CD4-positive, alpha-beta memory T cell (primary cell): ENCODE measurements around the gene ARID5B. TPM values are rescaled to one million over a fixed set of nuclear protein-coding genes. Genes with fewer than 3 reads are reported as not detected.
"Not testable (repeated sequence)": the region's sequence is repeated elsewhere in the genome, so short reads cannot be mapped to it uniquely, and the experiment has no call there.

Experiments
- CTCF ChIA-PET: fragments of 350-600 bp; sonication (Branson Sonifier 250); formaldehyde crosslinking; loops from one replicate; lab custom pipeline; 2021; ENCODE audit warnings: inconsistent platforms; ENCODE audit not compliant: partially characterized antibody; lab: Charles Lee
- POLR2A ChIA-PET: fragments of 350-600 bp; sonication (Branson Sonifier 250); formaldehyde crosslinking; loops from one replicate; lab custom pipeline; 2021; ENCODE audit not compliant: partially characterized antibody; lab: Charles Lee
- DNase-seq, 5 donors: peaks; one replicate each; pipeline versions ENCODE4 v3.0.0 to v3.0.0-alpha.2; 2020 to 2022; ENCODE audit warnings: mixed read lengths in 1 of 5
- H3K27ac ChIP-seq: one replicate; pipeline ENCODE4 v1.7.0; 2013; ENCODE audit warnings: low read depth, low read length
- H3K27me3 ChIP-seq: 2 replicates; pipeline ENCODE4 v1.7.0; 2013; ENCODE audit warnings: mild to moderate bottlenecking, low read length, moderate library complexity; ENCODE audit not compliant: insufficient read depth
- H3K36me3 ChIP-seq: 2 replicates; pipeline ENCODE4 v1.7.0; 2013; ENCODE audit warnings: mild to moderate bottlenecking, low read length, moderate library complexity; ENCODE audit not compliant: insufficient read depth
- H3K4me1 ChIP-seq: 2 replicates; pipeline ENCODE4 v1.7.0; 2013; ENCODE audit warnings: mild to moderate bottlenecking, low read length, moderate library complexity; ENCODE audit not compliant: insufficient read depth
- H3K4me3 ChIP-seq, 2 donors: one replicate each; pipeline ENCODE4 v1.7.0; 2013; ENCODE audit warnings: low read length in 2 of 2, mild to moderate bottlenecking in 1 of 2
- H3K9me3 ChIP-seq, 2 donors: one replicate each; pipeline ENCODE4 v1.7.0; 2013; ENCODE audit warnings: low read length in 2 of 2, control low read depth in 1 of 2; ENCODE audit not compliant: control insufficient read depth in 1 of 2
- H3K27ac Mint-ChIP-seq, 7 donors: one replicate each; pipeline ENCODE4 v1.8.0; 2020 to 2021; ENCODE audit warnings: mixed read lengths in 7 of 7, mild to moderate bottlenecking in 6 of 7, inconsistent platforms in 3 of 7, moderate library complexity in 3 of 7
- H3K27me3 Mint-ChIP-seq, 2 donors: one replicate each; pipeline ENCODE4 v1.8.0; 2020 to 2021; ENCODE audit warnings: mixed read lengths in 2 of 2
- H3K36me3 Mint-ChIP-seq, 2 donors: one replicate each; pipeline ENCODE4 v1.8.0; 2020 to 2021; ENCODE audit warnings: mixed read lengths in 2 of 2, inconsistent platforms in 1 of 2, mild to moderate bottlenecking in 1 of 2
- H3K4me1 Mint-ChIP-seq, 4 donors: one replicate each; pipeline ENCODE4 v1.8.0; 2020 to 2021; ENCODE audit warnings: mixed read lengths in 4 of 4, mild to moderate bottlenecking in 1 of 4
- H3K4me3 Mint-ChIP-seq, 8 donors: one replicate each; pipeline ENCODE4 v1.8.0; 2020 to 2021; ENCODE audit warnings: mixed read lengths in 8 of 8, mild to moderate bottlenecking in 7 of 8, moderate library complexity in 6 of 8, inconsistent platforms in 3 of 8
- H3K9me3 Mint-ChIP-seq, 8 donors: one replicate each; pipeline ENCODE4 v1.8.0; 2020 to 2021; ENCODE audit warnings: mixed read lengths in 8 of 8, mild to moderate bottlenecking in 5 of 8, inconsistent platforms in 3 of 8, moderate library complexity in 1 of 8
- intact Hi-C: fragments of 100-400 bp; cut with micrococcal nuclease; formaldehyde crosslinking; loops from one replicate; pipeline ENCODE4 v1.15.1; 2023
- polyA plus RNA-seq, 2 donors: library from polyadenylated mRNA; unstranded; fragments of 300-500 nt; fragmentation: Illumina TruSeq; gene quantifications; one replicate each; pipeline ENCODE4 v1.2.3, GENCODE V29; 2021
- total RNA-seq, 2 experiments: library from RNA; stranded (reverse); gene quantifications; one replicate each; pipeline ENCODE4 v1.2.3, GENCODE V29; 2021

ARID5B gene
- total and polyA plus RNA-seq, 4 experiments from 2014 or later: 30.9 to 49.6 (median 41.9) TPM

DNA sequence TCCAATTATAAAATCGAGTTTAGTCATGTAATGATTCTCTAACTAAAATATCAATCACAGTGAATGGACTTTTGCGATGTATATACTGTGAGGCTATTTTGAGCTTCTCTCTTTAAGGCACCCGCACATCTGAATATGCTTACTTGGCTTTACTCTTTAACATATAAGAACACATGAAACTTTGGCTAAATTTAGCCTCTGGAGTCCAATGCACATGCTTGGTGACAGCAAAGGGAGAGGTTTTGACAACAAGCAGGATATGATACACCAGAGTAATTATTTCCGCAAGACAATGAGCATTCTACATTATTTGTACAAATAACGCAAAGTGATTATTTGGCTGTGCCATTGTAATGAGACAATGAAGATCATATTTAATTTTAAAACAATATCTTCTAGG lies 72.4 kb downstream of the ARID5B start:
- intact Hi-C loops: no loop called here
- ChIA-PET POLR2A (interaction anchor here (0.9 to 3.1 kb wide), 3 partner anchors 12 to 71 kb away, joined by 3 to 11 read pairs (median 3); no protein-coding TSS in a partner anchor), CTCF (interaction anchor here (1.4 kb wide), 1 partner anchor 65 kb away, joined by 3 read pairs; no protein-coding TSS in a partner anchor)
- H3K4me1 Mint-ChIP-seq: peaks cover 14 to 34% (median 28%) of the 10 kb centered on the region in 4 donors
- no peaks in the 10 kb centered on the region for H3K27me3 Mint-ChIP-seq
- no peaks in the 10 kb centered on the region for H3K36me3 ChIP-seq
- H3K9me3 Mint-ChIP-seq: peaks cover 0 to 9% (median 2%) of the 10 kb centered on the region in 8 donors
- peaks cover 35 to 43% of the 10 kb centered on the region in 2 donors for H3K36me3 Mint-ChIP-seq
- H3K4me3 Mint-ChIP-seq: no peak overlapping the region
- H3K4me1 ChIP-seq: peaks cover 10% of the 10 kb centered on the region
- DNase-seq: no peak
- H3K27ac Mint-ChIP-seq: peak overlapping the region in 1 of 7 donors; percentile 72
- H3K27ac ChIP-seq: no peak overlapping the region
- H3K27me3 ChIP-seq: no peaks in the 10 kb centered on the region
- no peak overlapping the region for H3K4me3 ChIP-seq
- H3K9me3 ChIP-seq: no peaks in the 10 kb centered on the region

DNA sequence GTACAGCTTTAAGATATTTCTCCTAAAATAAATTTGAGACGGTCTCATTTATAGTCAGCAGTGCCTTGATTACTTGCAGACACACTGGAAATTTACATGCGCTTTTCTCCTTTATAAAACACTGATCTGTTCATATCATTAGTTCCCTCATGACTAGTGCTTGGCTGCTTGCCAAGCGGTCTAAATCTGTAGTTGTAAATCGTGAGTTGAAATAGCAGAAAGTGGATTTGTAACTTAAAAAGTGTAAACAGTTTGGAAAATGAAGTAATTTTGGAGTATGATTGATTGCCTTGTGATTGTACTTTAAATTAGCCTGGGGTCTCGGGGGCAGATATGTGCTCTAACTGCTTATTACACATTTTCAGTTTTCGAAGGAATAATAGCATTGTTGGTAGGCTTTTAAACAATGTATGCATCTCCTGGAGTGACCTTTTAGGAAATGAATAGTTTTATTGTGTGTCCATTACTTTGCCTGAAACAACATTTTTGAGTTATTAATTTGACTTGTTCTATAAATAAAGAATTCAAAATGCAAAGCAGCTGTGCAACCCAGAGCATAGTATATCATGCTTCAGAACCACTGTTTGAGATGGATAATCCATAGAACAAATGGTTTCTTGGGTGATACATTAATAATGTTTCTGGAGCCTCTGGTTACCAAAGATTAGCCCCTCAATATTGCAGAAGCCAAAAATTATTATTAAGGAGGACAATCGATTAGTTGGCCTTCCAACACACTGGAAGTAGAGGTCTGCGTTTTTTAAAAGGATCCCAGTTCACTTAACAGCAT lies 73.3 kb downstream of the ARID5B start:
- Mint-ChIP-seq H3K36me3 (peaks cover 28 to 36% of the 10 kb centered on the region in 2 donors), H3K9me3 (peaks cover 0 to 9% (median 2%) of the 10 kb centered on the region in 8 donors), H3K27ac (peak overlapping the region in 1 of 7 donors; percentile 62), H3K4me1 (peaks cover 13 to 29% (median 24%) of the 10 kb centered on the region in 4 donors), H3K4me3 (no peak overlapping the region), H3K27me3 (no peaks in the 10 kb centered on the region)
- CTCF ChIA-PET: interaction anchor here (1.4 to 1.5 kb wide), 2 partner anchors 18 to 64 kb away, joined by 3 to 4 read pairs; no protein-coding TSS in a partner anchor
- POLR2A ChIA-PET: interaction anchor here (0.8 to 3.1 kb wide), 4 partner anchors 13 to 71 kb away, joined by 3 to 11 read pairs (median 6); no protein-coding TSS in a partner anchor
- Histone ChIP-seq H3K27me3 (no peaks in the 10 kb centered on the region), H3K4me1 (peaks cover 10% of the 10 kb centered on the region), H3K4me3 (no peak overlapping the region), H3K27ac (no peak overlapping the region), H3K36me3 (no peaks in the 10 kb centered on the region), H3K9me3 (no peaks in the 10 kb centered on the region)
- intact Hi-C loops: no loop called here
- DNase-seq: no peak

DNA sequence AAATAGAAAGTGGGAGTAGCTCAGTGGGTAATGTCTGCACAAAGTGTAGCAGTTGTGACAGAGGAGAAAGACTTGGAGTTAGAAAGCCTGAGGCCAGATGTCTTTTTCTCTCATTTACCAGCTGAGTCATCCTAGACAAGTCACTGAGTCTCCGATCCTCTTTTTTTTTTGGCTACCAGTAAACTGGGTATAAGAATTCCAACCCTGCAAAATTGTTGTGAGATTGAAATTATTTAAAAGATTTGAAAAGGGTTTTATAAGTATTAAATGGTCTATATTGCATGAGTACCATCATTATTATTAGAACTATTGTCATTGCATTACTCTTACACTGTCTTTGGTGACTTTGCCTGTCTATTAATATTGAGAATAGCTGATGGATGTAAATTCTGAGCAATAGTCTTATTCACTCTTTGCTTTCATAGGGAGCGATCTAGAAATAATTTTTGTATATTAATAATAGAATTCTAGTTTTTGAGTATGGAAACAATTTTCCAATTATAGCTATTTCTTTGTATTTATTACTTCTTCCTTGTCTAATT lies 74.0 kb downstream of the ARID5B start:
- POLR2A ChIA-PET: interaction anchor here (0.9 to 3.1 kb wide), 5 partner anchors 14 to 223 kb away, joined by 3 to 11 read pairs (median 5); no protein-coding TSS in a partner anchor
- H3K4me1 Mint-ChIP-seq: peaks cover 9 to 26% (median 22%) of the 10 kb centered on the region in 4 donors
- H3K36me3 Mint-ChIP-seq: peaks cover 29 to 35% of the 10 kb centered on the region in 2 donors

DNA sequence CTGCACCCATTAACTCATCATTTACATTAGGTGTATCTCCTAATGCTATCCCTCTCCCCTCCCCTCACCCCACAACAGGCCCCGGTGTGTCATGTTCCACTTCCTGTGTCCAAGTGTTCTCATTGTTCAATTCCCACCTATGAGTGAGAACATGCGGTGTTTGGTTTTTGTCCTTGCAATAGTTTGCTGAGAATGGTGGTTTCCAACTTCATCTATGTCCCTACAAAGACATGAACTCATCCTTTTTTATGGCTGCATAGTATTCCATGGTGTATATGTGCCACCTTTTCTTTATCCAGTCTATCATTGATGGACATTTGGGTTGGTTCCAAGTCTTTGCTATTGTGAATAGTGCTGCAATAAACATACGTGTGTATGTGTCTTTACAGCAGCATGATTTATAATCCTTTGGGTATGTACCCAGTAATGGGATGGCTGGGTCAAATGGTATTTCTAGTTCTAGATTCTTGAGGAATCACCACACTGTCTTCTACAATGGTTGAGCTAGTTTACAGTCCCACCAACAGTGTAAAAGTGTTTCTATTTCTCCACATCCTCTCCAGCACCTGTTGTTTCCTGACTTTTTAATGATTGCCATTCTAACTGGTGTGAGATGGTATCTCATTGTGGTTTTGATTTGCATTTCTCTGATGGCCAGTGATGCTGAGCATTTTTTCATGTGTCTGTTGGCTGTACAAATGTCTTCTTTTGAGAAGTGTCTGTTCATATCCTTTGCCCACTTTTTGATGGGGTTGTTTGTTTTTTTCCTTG lies 75.6 kb downstream of the ARID5B start:
- Mint-ChIP-seq H3K36me3 (peaks cover 31 to 37% of the 10 kb centered on the region in 2 donors), H3K27ac (peak overlapping the region in 2 of 7 donors; percentile 46 to 47), H3K4me1 (peaks cover 5 to 30% (median 23%) of the 10 kb centered on the region in 4 donors)
- H3K9me3 Mint-ChIP-seq, H3K27me3 ChIP-seq, H3K4me3 ChIP-seq, H3K9me3 ChIP-seq, H3K4me1 ChIP-seq, H3K27ac ChIP-seq, H3K4me3 Mint-ChIP-seq, H3K36me3 ChIP-seq, DNase-seq, POLR2A ChIA-PET, CTCF ChIA-PET, H3K27me3 Mint-ChIP-seq, intact Hi-C loops: not testable (repeated sequence)

More for the DNA sequence above, 74.0 kb downstream of the ARID5B start:
- H3K36me3 ChIP-seq: no peaks in the 10 kb centered on the region
- H3K9me3 ChIP-seq: no peaks in the 10 kb centered on the region
- no peak overlapping the region for H3K27ac ChIP-seq
- no peak overlapping the region for H3K27ac Mint-ChIP-seq
- CTCF ChIA-PET: interaction anchor here (0.9 to 1.5 kb wide), 3 partner anchors 12 to 64 kb away, joined by 3 to 4 read pairs (median 3); no protein-coding TSS in a partner anchor
- H3K4me1 ChIP-seq: peaks cover 6% of the 10 kb centered on the region
- H3K9me3 Mint-ChIP-seq: peaks cover 0 to 9% (median 2%) of the 10 kb centered on the region in 8 donors
- no peak for DNase-seq
- no peak overlapping the region for H3K4me3 ChIP-seq
- H3K4me3 Mint-ChIP-seq: no peak overlapping the region
- intact Hi-C loops: no loop called here
- no peaks in the 10 kb centered on the region for H3K27me3 ChIP-seq
- no peaks in the 10 kb centered on the region for H3K27me3 Mint-ChIP-seq

DNA sequence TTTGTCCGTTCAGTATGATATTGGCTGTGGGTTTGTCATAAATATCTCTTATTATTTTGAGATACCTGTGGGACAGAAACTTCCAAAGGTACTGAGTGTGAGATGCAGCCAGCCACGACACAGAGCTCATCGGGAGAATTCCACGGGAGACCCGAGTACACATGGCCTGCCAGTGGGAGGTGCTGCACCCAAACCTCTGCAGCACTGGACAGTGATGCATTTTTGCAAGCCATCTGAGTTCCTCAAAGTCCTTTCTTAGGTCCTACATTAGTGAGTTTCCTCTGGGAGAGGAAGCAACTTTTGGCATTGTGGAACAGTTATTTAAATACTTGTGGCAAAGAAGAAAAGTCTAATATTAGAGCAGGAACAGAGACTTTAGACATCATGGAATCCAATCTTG lies 77.5 kb downstream of the ARID5B start:
- peaks cover 0 to 9% (median 2%) of the 10 kb centered on the region in 8 donors for H3K9me3 Mint-ChIP-seq
- Histone ChIP-seq H3K9me3 (no peaks in the 10 kb centered on the region), H3K36me3 (no peaks in the 10 kb centered on the region), H3K27me3 (no peaks in the 10 kb centered on the region), H3K4me1 (peaks cover 5% of the 10 kb centered on the region), H3K4me3 (no peak overlapping the region), H3K27ac (no peak overlapping the region)
- H3K36me3 Mint-ChIP-seq: peaks cover 28 to 40% of the 10 kb centered on the region in 2 donors
- H3K4me3 Mint-ChIP-seq: no peak overlapping the region
- H3K4me1 Mint-ChIP-seq: peaks cover 11 to 28% (median 20%) of the 10 kb centered on the region in 4 donors
- H3K27me3 Mint-ChIP-seq: no peaks in the 10 kb centered on the region
- intact Hi-C loops: no loop called here
- ChIA-PET CTCF (no interaction called here), POLR2A (interaction anchor here (0.6 to 0.9 kb wide), 2 partner anchors 14 to 66 kb away, joined by 3 to 4 read pairs; no protein-coding TSS in a partner anchor)
- H3K27ac Mint-ChIP-seq: peak overlapping the region in 3 of 7 donors; percentile 10 to 69 (median 58)
- no peak for DNase-seq

DNA sequence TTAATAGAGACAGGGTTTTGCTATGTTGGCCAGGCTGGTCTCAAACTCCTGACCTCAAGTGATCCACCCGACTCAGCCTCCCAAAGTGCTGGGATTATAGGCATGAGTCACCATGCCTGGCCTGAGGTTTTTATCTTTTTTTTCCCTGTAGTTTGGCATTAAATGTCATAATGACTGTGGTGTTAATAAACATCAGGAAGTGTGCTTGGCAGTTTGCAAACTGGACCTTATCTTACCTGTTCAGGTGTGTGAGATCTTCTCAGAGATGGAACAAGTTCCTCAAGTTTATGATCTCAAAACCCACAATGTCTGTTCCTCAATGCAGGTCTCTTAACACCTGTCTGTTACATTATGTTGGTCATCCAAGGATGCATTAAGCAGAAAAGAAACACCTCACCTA lies 80.0 kb downstream of the ARID5B start:
- H3K9me3 ChIP-seq: no peaks in the 10 kb centered on the region
- no peaks in the 10 kb centered on the region for H3K27me3 ChIP-seq
- no peaks in the 10 kb centered on the region for H3K36me3 ChIP-seq
- H3K4me1 Mint-ChIP-seq: peaks cover 22 to 45% (median 35%) of the 10 kb centered on the region in 4 donors
- CTCF ChIA-PET: no interaction called here
- peaks cover 22 to 38% of the 10 kb centered on the region in 2 donors for H3K36me3 Mint-ChIP-seq
- H3K4me3 ChIP-seq: no peak overlapping the region
- DNase-seq: no peak
- peak overlapping the region in 1 of 7 donors; percentile 31 for H3K27ac Mint-ChIP-seq
- H3K4me1 ChIP-seq: peaks cover 14% of the 10 kb centered on the region
- intact Hi-C loops: no loop called here
- no peak overlapping the region for H3K4me3 Mint-ChIP-seq
- H3K27ac ChIP-seq: no peak overlapping the region
- H3K27me3 Mint-ChIP-seq: no peaks in the 10 kb centered on the region
- POLR2A ChIA-PET: interaction anchor here (1.0 to 1.6 kb wide), 2 partner anchors 11 to 79 kb away, joined by 6 read pairs; no protein-coding TSS in a partner anchor
- peaks cover 0 to 6% (median 2%) of the 10 kb centered on the region in 8 donors for H3K9me3 Mint-ChIP-seq
